HuH-7.5 (cell line): ENCODE results near the gene MACF1.
"Not testable (repeated sequence)": the region's sequence is repeated elsewhere in the genome, so short reads cannot be mapped to it uniquely, and the experiment has no call there.

Experiments
- DNase-seq: peaks from one replicate; pipeline ENCODE4 v3.0.0; 2011; ENCODE audit warnings: low spot score

MACF1 gene

DNA sequence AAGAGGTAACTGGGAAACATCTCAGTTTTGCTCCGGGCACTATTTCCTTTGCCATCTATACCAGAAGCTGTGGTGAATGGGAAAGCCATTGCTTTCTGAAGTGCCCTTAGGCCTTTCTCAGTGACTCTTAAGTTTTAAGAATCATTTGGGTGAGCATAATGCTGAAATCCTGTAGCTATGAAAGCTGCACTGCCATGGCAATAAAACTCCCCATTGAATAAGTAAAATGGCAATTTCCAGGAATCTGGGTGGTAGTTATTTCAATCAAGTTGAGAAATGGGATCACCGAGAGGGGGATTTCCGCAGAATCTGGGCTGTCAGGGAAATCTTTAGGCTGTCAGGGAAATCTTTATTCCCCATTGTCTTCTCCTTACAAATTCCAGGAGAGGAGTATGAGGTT, 26.8 kb upstream of the MACF1 start:
- DNase-seq: no peak

DNA sequence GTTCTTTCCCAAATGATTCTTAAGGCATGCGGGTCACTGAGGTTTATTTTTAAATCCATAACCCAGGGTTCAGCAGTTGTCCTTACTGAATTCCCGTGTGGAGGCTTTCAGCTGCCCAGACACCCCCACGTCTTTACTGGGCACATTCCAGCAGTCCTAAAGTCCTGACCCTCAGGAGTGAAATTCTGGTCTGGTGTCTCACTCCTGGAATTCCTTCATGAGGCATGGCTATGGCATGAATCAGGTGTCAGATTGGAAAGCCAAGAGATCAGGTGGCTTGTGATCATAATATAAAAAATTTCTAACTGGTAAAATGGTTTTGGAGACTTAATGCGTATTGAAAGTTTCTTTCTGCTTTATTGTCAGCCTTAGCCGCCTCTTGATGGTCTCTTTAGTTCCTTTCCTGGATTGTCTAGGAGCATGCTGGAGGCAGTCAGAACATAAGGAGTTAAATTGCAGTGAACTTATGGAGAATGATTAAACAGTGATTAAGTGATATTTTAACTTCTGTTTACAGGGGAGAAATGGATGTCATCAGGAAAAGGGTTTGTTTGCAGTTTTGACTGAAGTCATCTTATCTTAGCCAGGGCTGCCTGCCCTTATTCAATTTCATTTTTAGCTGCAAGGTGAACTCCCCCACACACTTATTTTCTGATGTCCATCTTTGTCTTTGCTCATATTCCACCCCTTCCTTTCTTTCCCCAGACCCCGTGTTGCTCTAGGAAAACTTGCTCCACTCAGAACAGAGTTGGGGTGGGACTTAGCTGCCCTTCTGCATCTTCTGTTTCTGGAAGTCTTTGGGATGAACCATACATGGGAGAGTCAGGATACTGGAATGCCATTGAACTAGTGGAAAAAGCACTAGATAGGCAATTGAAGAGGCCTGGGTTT, 25.7 kb upstream of the MACF1 start:
- DNase-seq: no peak

DNA sequence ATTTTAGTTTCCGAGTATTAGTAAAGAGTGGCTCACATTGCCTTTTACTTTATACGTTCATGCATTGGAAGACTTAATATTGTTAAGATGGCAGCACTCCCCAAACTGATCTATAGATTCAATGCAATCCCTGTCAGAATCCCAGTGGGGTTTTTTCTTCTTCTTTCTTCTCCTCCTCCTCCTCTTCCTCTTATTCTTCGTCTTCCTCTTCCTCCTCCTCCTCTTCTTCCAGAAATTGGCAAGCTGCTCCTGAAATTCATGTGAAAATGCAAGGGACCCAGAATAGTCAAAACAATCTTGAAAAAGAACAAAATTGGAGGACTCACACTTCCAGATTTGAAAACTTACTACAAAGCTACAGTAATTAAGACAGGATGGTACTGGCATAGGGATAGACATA, 23.2 kb upstream of the MACF1 start:
- DNase-seq: no peak

DNA sequence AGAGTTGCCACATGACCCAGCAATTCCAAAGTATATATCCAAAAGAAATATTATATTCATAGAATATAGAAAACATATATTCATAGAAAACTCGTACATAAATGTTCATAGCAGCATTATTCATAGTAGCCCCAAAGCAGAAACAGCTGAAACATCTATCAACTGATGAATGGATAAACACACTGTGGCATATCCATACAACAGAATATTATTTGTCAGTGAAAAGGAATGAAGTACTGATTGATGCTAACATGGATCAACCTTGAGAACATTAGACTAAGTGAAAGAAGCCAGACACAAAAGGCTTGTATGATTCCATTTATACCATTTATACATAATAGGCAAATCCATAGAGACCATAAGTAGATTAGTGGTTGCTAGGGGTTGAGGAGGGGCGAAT, 21.7 kb upstream of the MACF1 start:
- no peak for DNase-seq

DNA sequence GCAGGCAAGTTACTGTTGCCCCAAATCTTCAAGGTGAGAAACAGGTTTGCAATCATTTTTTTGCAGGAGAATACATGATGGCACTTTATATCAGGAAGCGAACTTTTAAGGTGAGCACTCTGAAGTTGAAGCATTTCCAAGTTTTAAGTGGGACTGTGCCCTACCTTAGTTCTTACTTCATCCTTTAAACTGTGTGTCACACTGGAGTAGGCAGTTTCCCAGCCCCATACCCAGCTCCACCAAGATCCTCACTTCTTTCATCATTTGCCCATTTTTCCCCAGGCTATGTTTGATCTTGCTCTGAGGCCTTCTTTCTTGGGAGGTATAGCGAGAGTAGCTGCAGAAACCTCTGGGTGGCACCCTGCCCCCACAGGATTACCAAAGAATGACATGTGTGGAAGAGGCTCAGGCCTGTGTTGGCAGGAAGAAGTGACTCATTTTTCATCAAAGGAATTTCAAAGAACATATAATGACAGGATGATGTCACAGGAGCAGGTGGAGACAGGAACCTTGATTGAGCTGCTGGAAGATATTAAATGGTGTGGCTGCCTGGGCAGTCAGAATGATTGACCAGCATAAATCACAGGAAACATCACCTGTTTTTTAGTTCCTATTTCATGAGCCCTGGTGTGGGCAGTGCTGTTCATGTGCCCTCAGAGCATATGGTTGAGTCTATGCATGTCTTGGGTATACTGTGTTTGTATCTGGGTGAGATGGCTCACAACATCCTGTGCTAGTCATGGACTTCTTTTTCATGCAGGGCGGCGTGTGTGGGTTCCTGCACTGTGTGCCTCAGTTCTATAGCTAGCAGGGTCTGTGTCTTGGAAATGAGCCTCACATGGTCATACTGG, 20.8 kb upstream of the MACF1 start:
- no peak for DNase-seq

DNA sequence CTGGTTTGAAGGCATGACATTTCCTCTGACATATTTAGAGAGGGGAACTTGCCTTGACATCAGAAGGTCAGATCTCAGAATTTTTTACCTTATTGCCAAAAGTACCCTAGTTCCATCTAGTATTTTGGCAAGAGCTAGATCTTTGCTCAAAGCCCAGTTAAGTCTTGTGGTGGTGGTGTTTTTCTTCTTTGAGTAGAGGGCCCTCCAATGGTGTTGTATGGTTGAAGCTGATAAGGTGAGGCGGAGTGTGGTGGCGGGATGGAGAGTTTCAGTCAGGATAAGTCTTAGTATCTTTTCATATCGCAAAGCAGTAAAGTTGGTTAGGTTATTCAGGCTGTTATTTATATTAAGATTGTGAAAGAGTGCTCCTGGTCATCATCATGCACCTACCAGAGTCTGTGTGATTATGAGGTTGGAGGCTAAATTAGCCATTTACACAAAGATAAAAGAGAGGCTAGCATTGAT, 20.1 kb upstream of the MACF1 start:
- DNase-seq: no peak

DNA sequence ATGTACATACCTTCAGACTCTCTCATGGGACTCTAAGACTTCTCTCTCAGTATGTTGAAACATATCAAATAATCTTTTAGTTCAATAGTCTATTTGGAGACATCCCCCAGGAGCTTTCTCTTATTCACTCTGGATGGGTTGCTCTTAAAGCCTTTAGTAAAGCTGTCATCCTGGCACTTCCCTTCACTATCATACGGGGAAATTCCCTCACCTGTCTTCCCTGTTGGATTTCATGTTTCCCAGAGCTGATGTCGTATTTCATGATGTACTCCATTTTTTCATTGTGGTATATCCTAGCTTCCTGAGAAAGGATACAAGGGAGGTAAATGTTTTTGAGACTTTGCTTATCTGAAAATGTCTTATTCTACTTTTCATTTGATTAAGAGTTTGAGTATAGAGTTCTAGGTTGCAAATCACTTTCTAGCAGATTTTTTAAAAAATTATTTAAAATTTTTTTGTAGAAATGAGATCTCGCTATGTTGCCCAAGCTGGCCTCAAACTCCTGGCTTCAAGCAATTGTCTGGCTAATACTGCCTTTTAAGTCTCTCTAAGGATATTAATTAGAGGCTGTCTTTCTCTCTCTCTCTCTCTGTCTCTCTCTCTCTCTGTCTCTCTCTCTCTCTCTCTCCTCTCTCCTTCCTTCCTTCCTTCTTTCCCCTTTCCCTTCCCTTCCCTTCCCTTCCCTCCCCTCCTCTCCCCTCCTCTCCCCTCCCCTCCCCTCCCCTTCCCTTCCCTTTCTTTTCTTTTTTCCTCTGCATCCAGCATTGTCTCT, 17.0 kb upstream of the MACF1 start:
- DNase-seq: no peak

DNA sequence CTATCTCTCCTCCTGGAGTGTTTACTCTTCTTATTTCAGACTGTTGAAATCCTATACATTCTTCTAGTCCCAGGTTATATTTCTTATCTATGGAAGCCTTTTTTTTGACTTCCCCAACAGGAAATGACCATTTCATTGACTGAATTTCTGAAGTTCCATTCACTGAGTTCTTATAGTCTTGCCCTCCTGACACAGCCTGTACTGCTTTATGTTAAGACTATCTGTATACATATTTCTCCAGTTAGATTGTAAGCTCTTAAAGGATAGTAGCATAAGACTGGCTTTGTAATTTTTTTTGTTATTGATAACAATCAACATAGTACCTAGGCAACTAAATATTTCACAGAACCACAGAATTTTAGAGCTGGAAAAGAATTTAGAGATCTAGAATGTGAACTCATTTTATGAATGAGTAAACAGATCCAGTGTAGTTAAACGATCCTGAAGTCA, 14.9 kb upstream of the MACF1 start:
- DNase-seq: no peak

DNA sequence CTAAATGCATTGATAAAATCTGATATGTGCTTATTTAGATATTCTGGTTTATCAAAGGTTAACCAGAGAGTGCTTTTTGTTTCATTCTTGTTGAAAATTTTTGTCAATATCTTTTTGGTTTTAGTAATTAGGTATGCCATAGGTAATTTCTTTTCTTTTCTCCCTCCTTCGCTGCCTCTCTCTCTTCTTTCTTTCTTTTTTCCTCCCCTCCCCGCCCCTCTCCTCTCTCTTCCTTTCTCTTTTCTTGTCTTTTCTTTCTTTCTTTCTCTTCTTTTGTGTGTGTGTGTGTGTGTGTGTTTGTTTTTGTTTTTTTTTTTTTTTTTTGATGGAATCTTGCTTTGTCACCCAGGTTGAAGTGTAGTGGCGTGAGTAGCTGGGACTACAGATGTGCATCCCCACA, 14.4 kb upstream of the MACF1 start:
- no peak for DNase-seq

DNA sequence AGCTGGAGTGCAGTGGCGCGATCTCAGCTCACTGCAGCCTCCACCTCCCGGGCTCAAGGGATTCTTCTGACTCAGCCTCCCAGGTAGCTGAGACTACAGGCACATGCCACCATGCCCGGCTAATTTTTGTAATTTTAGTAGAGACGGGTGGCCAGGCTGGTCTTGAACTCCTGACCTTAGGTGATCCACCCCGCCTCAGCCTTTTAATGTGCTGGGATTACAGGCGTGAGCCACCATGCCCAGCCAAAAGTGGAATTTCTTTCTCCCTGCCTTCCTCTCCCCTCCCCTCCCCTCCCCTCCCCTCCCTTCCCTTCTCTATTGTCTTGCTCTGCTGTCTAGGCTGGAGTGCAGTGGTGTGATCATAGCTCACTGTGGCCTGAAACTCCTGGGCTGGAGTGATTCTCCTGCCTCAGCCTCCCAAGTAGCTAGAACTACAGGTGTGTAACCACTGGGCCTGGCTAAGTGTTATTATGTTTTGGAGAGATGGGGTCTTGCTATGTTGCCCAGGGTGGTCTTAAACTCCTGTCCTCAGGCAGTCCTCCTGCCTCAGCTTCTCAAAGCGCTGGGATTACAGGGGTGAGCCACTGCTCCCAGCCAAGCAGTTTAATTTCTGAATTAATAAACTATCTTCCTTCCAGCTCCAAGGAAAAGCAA, 10.0 kb upstream of the MACF1 start:
- no peak for DNase-seq

DNA sequence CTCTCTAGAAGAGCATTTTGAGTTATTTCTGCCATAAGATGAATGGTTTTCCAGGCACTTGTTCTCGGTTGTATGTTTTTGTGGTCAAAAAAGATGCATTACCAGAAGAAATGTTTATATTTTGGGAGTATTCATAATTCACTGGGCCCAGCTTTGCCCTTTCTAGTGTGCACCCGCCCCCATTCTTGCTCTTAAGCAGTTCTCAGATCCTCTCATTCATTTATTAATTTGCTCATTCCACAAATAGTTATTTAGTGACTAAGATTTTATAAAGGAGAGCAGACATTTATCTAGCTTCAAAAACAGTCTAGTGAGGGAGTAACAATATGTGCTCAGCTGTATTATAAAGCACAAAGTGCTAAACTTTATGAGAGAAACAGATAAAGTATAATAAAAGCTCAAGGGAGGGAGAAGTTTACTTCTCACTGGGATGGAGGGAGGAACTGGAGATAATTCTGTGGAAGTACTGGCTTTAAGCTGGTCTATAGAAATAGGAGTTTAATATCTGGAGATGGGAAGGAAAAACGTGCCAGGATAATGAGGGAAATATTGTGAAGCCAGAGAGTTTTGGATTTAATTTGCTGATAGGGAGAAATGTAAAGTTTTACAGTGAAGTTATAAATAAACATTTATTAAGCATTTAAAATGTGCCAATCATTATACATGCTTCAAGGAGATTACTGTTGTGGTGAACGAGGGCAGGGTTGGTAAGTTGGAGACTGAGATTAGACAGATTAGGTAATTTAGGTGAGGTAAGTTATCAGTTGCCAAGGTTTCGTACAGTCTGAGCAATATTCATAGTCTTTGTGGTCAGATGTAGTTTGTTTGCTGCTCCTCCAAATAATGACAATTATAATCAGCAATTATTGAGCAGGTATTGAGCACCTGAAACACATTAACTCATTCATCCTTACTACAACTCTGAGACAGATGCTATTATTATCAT, 9.1 kb upstream of the MACF1 start:
- DNase-seq: no peak

DNA sequence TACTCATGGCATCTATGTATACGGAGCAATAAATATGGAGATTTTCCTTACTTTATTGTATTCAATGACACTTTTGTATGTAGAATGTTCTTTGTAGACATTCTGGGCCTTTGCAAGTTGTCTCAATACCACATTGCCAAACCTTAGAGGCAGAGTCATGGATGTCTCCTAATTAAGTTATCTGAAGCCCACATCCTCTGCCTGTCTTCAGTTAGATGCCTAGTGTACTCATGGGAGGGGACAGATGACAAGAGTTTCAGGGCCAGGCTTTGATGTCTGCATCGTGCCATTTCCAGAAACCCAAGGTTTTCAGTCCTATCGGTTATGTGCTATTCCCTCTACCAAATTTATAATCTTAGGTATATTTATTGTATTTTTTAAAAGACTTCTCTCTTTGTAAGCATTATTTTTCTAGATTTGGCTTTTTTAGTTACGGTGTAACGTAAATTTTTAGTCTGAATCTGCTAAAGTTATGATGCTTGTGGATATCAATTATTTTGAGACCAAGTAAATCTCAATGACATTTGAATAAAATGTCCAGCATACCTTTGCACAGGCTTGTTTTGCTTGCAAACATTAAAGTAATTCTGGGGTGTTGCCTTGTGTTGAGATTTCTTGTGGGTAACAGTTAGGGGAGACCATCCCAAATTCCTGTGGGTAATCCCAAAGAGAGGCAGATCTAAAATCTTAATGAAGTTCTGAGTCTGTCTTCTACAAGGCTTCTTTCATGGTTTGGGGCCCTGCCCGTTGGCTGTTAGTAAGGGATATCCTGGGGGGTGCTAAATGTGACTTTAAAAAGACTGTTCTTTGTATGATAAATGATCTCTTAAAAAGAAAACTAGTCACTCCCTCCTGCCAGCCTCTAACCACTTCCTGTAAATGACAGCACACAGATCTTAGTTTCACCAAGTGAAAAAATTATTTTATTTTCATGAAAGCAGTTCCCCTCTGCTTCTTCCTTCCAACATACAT, 8.0 kb upstream of the MACF1 start:
- DNase-seq: no peak

DNA sequence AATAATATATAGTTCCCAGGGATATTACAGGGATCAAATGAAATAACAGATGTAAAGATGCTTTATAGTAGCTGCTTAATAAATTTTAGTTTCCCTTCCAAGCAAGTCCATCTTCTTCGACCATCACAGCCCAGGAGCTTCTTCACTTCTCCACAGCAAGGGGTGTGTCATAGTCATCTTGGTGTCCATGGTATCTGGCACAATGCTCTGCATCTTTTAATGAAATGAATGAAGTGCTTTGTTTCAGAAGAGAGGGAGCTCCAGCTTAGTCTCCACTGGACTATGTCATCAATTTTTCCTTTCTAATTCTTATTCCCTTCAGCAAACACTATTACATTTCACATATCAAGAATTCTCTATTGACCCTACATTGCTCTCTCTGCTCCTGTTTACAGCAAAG, 4.9 kb upstream of the MACF1 start:
- no peak for DNase-seq

DNA sequence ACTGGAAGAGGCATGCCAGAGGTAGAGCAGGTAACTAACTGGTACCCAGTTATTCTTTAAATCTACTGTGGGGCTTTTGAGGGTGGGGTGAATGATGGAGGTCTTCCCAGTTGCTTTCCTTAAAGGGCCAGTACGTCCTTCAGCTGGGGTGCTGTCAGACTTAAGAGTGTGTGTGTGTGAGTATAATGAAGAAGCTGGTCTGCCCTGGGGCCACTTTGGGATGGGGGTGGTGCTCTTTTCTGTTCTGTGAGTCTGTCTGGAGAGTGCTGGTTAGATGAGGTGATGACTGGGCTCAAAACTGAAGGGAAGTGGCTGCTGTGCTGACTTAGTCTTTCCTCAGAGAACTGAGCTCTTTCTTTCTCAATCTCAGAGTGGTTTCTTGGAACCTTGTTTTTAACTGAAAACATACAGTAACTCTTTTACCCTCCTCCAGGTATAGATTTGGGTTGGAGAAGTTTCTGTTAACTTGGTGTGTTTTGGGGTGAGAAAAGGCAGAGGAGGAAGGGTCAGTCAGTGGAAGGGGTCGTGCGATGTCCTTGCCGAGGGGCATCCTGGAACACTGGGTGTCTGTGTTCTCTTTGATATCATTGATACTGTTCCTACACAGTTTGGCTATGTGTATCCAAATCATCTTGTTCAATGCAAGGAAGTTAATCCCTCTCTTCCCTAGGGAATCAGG, 746 bp downstream of the MACF1 start:
- no peak for DNase-seq

DNA sequence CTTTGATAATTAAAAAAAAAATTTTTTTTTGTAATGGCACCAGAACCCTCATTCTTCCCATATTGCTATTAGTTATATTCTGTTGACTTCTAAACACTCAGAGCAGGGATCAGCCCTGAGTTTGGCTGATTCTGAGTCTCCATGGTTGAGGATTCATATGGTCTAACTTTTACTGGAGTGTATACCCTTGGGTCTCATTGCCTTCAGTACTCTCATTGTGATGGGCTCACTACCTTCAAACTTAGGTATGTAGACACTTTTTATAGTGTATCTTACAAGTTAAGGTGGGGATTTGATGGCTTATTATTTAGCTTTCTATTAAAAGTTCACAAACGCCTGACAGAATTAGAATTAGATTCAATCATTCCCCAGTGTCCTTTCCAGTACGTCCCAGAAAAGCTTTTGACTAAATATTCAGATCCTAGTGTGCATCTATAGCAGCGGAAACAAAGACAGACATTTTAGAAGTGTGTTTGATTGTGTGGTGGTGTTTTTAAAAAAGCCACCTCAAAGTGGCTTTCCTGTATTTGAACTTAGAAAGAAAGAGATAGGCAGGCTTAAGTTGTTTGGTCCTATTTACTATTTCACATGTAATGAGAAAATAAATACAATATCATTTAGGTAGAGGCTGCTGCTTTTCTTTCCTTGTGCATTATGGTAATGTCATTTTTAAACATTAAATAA, 1.4 kb downstream of the MACF1 start:
- DNase-seq: no peak

DNA sequence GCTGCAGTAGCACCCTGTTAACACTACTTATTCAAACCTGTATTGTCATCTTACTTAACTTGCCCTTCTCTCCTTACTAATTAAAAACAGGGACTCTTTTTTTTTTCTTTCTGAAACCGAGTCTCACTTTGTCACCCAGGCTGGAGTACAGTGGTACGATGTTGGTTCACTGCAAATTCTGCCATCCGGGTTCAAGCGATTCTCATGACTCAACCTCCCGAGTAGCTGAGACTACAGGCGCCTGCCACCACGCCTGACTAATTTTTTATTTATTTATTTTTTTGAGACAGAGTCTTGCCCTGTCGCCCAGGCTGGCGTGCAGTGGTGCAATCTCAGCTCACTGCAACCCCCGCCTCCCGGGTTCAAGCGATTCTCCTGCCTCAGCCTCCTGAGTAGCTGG, 3.9 kb downstream of the MACF1 start:
- DNase-seq: not testable (repeated sequence)

DNA sequence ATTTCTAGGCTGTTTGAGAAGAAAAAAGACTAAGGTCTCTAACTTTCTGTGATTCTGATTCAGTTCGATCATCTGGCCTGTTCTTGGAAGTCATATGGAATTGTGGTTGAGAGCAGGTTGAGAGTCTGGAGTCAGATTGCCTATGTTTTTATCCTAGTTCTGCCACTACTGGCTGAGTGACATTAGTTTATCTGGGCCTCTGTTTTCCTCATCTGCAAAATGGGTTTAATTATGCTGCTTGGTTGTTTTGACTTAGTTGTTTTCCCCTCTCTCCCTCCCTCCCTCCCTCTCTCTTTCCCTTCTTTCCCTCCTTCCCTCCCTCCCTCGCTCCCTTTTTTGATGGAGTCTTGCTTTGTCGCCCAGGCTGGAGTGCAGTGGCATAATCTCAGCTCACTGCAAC, 6.2 kb downstream of the MACF1 start:
- no peak for DNase-seq

DNA sequence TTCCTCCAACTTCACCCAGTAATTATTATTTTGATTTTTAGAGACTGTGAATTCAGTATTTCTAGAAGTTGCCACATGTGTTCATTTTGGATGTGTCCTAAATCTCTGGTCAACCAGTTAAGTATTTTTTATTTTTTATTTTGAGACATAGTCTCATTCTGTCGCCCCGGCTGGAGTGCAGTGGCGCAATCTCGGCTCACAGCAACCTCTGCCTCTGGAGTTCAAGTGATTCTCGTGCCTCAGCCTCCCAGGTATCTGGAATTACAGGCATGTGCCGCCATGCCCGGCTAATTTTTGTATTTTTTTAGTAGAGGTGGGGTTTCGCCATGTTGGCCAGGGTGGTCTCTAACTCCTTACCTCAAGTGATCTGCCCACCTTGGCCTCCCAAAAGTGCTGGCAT, 8.0 kb downstream of the MACF1 start:
- no peak for DNase-seq
